ENCODE data around the gene RFTN1.

RFTN1 gene

DNA sequence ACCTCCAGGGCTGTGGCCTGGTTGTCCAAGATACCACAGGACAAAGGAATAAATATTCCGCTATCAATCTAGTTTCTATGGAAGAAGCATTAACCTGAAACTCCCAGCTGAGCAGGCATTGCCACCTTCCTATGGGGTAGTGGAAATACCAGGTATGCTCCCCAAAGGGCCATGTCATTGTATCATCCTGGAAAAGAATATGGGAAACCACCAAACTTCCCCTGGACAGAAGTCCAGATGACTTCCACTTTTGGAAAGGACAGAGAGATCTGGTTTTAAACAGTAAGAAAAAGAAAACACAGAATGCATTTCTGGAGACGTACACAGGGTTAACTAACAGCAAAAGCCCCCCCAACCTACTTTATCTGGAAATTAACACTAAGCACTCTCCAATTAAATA is 100.2 kb downstream of the RFTN1 start:
- ATAC-seq, result no peak
- Mint-ChIP-seq H3K9me3 (no peaks in the 10 kb centered on the region), H3K36me3 (peaks cover 48% of the 10 kb centered on the region), H3K4me3 (no peak overlapping the region), H3K4me1 (peaks cover 42% of the 10 kb centered on the region), H3K27ac (peak overlapping the region; percentile 38)
- DNase-seq (ENCODE audit: low spot score in 2 of 2), result no peak

DNA sequence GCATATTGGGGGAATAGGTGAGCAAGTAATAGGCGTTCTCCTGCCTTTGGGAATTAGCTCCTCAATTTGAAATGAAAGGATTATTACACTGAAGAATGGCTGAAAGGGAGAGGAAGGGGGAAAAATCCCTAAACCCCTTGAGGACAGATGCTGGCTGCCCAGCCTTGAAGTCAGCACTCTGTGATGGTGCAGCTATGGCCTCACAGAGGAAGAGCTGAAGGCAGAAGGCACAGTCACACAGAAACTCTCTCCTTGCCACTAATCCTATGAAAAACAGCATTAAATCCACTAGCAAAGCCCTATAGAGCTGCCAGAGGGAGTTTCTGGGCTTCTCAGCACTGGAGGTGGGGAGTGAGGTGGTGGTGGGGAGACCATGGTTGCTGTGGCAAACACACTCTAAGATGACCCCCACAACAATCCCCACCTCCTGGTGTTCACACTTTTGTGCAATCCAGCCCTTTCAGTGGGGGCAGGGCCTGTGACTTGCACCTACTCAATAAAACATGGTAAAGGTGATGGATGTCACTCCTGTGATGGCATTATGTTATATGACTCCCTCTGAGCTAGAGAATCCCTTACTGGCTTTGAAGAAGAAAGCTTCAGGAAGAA is 101.2 kb downstream of the RFTN1 start:
- no peak overlapping the region for H3K4me3 Mint-ChIP-seq
- DNase-seq (ENCODE audit: low spot score in 2 of 2) (no peak), ATAC-seq (no peak)
- peaks cover 51% of the 10 kb centered on the region for H3K4me1 Mint-ChIP-seq
- peak overlapping the region; percentile 38 for H3K27ac Mint-ChIP-seq
- no peaks in the 10 kb centered on the region for H3K9me3 Mint-ChIP-seq
- peaks cover 58% of the 10 kb centered on the region for H3K36me3 Mint-ChIP-seq

DNA sequence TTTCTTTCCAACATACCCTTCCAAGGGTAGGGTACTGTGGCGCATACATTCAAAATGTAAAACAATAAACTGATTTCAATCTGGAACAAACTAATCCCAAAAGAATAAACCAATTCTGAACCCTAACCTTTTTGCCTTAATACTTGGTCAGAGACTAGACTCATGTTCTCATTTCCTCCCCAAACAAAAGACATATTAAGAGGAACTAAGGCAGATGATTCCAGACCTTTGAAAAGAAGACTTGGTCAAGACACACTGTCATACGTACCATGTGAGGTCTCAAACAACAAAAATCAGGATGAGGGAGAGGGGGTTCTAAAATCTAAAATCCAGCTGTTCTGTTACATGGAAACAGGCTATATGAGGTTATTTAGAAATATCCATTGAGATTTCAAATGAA is 102.1 kb downstream of the RFTN1 start:
- peaks cover 51% of the 10 kb centered on the region for H3K4me1 Mint-ChIP-seq
- ATAC-seq (no peak), DNase-seq (ENCODE audit: low spot score in 2 of 2) (no peak)
- H3K36me3 Mint-ChIP-seq, result peaks cover 54% of the 10 kb centered on the region
- H3K9me3 Mint-ChIP-seq, result no peaks in the 10 kb centered on the region
- no peak overlapping the region for H3K4me3 Mint-ChIP-seq
- H3K27ac Mint-ChIP-seq, result peak overlapping the region; percentile 38

DNA sequence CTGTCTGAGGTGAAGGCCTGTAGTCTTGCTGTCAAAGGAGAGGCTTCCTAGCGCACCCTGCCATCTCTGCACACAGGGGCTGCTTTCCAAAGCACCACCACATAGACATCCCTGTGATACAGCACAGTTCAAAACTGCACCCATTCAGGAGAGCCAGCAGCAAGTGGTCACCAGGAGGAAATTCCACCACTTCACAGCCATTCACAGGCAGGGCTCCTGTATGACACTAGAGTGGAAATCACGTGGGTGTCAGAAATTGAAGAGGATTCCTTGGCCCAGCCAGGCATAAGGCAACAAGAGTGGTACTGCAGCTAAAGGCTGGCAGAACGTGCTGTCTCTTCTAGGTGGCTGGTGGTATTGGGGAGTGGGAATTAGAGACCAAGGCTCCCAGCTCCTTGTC is 102.8 kb downstream of the RFTN1 start:
- no peak overlapping the region for H3K4me3 Mint-ChIP-seq
- ATAC-seq, result no peak

DNA sequence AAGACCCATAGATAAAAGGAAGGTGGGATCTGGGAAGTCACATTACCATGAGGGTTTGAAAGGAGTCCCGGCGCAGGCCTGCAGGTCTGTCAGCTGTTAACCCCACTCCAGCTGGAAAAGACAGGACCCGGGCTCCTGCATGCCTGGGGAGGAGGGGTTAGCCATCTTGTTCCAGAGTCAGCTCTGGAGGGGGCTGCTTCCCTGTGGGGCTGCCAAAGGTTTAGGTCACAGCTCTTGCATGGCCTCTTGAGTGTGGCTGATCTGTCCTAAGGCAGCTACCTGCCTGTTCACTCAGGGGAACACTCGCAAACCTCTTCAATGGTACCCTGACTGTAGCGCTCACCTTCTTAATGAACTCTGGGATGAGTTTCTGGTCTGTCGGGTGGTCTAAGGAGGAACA is 104.5 kb downstream of the RFTN1 start:
- H3K4me3 Mint-ChIP-seq, result no peak overlapping the region
- H3K4me1 Mint-ChIP-seq, result peaks cover 49% of the 10 kb centered on the region
- peaks cover 59% of the 10 kb centered on the region for H3K36me3 Mint-ChIP-seq
- ATAC-seq (no peak), DNase-seq (ENCODE audit: low spot score in 2 of 2) (no peak)
- H3K9me3 Mint-ChIP-seq, result no peaks in the 10 kb centered on the region
- H3K27ac Mint-ChIP-seq, result no peak overlapping the region

More for the DNA sequence above, 102.8 kb downstream of the RFTN1 start:
- no peak for DNase-seq (ENCODE audit: low spot score in 2 of 2)
- Mint-ChIP-seq H3K4me1 (peaks cover 52% of the 10 kb centered on the region), H3K36me3 (peaks cover 54% of the 10 kb centered on the region), H3K9me3 (no peaks in the 10 kb centered on the region), H3K27ac (no peak overlapping the region)

DNA sequence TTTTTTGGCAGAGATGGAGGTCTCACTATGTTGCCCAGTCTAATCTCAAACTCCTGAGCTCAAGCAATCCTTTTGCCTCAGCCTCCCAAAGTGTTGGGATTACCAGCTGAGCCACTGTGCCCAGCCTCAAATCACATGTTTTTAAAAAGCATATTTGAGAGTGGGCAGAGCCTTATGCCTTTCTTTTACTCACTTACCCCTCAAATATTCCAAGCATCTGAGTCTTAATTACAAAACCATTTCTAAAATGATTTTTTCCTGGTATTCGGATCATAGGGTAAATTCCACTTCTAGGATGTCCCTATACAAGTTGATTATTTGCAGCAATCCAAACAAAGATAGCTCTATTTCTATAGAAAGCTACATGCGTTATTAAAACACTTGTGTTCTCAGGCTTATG is 106.1 kb downstream of the RFTN1 start:
- ATAC-seq (no peak), DNase-seq (ENCODE audit: low spot score in 2 of 2) (no peak)
- Mint-ChIP-seq H3K4me3 (no peak overlapping the region), H3K9me3 (no peaks in the 10 kb centered on the region), H3K36me3 (peaks cover 61% of the 10 kb centered on the region), H3K4me1 (peaks cover 42% of the 10 kb centered on the region), H3K27ac (peak overlapping the region; percentile 35)

GRCh38 chr3:16406579-16406978 is 106.9 kb downstream of the RFTN1 start:
- DNase-seq (ENCODE audit: low spot score in 2 of 2) (no peak), ATAC-seq (peak; percentile 86)
- H3K36me3 Mint-ChIP-seq, result peaks cover 69% of the 10 kb centered on the region
- H3K4me1 Mint-ChIP-seq, result peaks cover 43% of the 10 kb centered on the region
- peak overlapping the region; percentile 43 for H3K27ac Mint-ChIP-seq
- no peaks in the 10 kb centered on the region for H3K9me3 Mint-ChIP-seq
- no peak overlapping the region for H3K4me3 Mint-ChIP-seq

- Mint-ChIP-seq H3K27ac (peak overlapping the region; percentile 43), H3K36me3 (peaks cover 73% of the 10 kb centered on the region), H3K4me3 (no peak overlapping the region), H3K4me1 (peaks cover 47% of the 10 kb centered on the region), H3K9me3 (no peaks in the 10 kb centered on the region)
- ATAC-seq (no peak), DNase-seq (ENCODE audit: low spot score in 2 of 2) (no peak)
These were observed 107.3 kb downstream of the RFTN1 start for GRCh38 chr3:16406166-16406565.

DNA sequence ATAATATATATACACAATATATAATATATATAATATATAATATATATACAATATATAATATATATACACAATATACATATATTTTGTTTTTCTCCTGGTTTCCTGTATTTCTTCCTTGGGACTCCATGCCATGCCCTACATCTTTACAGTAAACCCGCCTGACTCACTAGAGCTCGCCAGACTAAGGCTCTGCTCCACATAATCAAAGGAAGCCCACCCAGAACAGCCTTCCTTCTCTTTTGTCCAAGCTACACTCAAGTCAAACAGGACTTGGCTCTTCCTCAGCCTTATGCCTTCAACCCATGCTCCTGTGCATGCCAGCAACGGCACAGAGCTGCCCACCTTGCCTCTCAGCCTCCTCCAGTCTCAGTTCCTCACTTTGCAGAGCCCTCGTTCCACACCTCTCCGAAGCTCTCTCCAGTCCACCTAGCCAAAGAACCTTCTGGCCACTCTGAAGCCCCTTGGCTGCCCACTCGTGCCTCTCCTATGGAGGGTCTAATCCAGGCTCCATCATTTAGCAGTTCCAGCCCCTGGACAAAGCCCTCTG is 109.1 kb downstream of the RFTN1 start:
- ATAC-seq (no peak), DNase-seq (ENCODE audit: low spot score in 2 of 2) (no peak)
- H3K36me3 Mint-ChIP-seq, result peaks cover 80% of the 10 kb centered on the region
- H3K9me3 Mint-ChIP-seq, result no peaks in the 10 kb centered on the region
- peak overlapping the region; percentile 67 for H3K27ac Mint-ChIP-seq
- H3K4me3 Mint-ChIP-seq, result no peak overlapping the region
- H3K4me1 Mint-ChIP-seq, result peaks cover 64% of the 10 kb centered on the region

DNA sequence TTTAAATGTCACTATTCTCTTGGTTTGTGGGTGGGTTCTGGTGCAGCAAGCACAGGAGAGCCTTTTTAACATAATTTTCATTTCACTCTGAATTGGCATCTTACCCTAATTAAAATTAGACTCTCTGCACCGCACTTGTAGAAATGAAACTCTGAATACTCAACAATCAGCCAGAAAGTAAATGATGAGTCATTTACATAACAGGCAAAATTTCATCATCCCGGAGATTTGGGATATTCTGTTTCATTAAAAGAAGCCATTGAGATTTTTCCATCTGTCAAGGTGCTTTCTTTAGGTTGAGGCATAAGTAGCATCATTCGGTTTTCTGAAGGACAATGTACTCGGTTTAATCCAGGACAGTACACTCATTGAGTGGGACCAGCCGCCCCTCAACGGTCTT is 111.0 kb downstream of the RFTN1 start:
- Mint-ChIP-seq H3K27ac (peak overlapping the region; percentile 74), H3K9me3 (no peaks in the 10 kb centered on the region), H3K4me3 (no peak overlapping the region), H3K36me3 (peaks cover 79% of the 10 kb centered on the region), H3K4me1 (peaks cover 57% of the 10 kb centered on the region)
- no peak for DNase-seq (ENCODE audit: low spot score in 2 of 2)
- no peak for ATAC-seq

DNA sequence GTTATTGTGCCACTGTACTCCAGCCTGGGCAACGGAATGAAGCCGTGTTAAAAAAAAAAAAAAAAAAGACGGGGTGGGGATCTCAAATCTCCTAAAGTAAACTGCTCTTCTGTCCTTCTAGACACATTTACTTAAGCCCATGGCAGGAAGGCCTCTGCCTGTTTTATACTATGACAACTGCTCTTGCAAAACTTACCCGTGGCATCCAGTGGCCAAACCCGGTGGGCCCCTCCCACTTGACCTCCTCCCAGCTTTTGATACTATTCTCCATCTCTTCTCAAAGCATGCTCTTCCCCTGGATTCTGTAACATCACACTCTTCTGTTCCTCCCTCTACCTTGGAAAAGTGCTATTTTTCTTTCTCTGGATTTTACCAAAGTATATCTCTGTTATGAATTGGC is 112.2 kb downstream of the RFTN1 start:
- no peak for DNase-seq (ENCODE audit: low spot score in 2 of 2)
- Mint-ChIP-seq H3K4me1 (peaks cover 57% of the 10 kb centered on the region), H3K9me3 (no peaks in the 10 kb centered on the region), H3K36me3 (peaks cover 85% of the 10 kb centered on the region), H3K27ac (peak overlapping the region; percentile 74), H3K4me3 (no peak overlapping the region)
- no peak for ATAC-seq

DNA sequence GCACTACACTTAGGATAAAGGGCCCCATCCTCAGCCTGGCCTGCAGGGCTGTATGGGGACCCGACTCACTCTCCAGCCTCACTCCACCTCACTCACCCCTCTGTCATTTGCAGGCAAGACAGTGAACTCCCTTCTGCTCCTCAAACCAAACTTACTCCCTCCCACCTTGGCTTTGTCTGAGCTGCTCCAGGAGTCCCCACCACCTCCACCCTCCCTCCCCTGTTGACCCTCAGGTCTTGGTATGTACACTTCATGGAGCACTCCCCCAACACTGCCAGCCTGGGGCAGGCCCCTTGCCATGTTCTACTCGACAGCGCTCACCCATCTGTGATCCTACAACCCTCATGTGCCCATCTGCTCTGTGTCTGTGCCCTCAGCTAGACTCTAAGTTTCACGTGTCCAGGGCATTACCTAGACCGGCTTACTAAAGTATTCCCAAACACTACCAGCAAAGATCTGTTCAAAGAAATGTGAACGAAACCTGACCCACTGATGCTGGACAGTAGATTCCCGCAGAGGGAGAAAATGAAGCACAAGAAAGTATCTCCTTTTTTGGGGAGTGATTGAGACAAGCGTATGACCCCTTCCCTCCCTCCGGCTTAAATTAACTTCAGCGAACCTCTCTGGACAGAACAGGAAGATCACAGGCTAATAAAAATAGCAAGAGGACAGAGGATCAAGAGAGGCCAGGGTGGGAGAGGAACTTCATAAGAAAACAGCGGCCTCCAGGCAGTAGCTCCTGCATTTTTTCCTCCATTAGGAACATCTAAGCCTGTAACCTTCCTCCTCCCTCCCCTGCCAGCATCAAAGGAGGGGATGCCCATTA is 113.2 kb downstream of the RFTN1 start:
- H3K36me3 Mint-ChIP-seq, result peaks cover 85% of the 10 kb centered on the region
- ATAC-seq (no peak), DNase-seq (ENCODE audit: low spot score in 2 of 2) (no peak)
- no peak overlapping the region for H3K4me3 Mint-ChIP-seq
- H3K4me1 Mint-ChIP-seq, result peaks cover 52% of the 10 kb centered on the region
- peak overlapping the region; percentile 94 for H3K27ac Mint-ChIP-seq
- no peaks in the 10 kb centered on the region for H3K9me3 Mint-ChIP-seq

DNA sequence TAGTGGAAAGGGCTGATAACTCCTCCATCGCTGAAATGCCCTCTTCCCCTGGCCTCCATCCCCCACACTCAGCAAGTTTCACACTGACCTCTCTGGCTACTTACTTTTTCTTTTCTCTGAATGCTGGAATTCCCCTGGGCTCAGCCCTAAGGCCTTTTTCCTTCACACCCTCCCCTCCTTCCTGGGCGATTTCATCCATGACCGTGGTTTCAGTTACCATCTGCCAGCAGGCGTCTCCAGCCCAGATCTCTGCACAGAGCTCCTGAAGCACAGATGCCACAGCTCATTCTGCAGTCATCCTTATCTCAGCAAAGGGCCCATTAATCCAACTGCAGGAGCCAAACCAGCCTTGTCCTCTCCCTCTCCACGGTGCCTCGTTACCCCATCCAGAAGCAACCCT is 114.0 kb downstream of the RFTN1 start:
- H3K9me3 Mint-ChIP-seq, result no peaks in the 10 kb centered on the region
- ATAC-seq (no peak), DNase-seq (ENCODE audit: low spot score in 2 of 2) (no peak)
- peaks cover 82% of the 10 kb centered on the region for H3K36me3 Mint-ChIP-seq
- H3K27ac Mint-ChIP-seq, result peak overlapping the region; percentile 94
- peaks cover 43% of the 10 kb centered on the region for H3K4me1 Mint-ChIP-seq
- no peak overlapping the region for H3K4me3 Mint-ChIP-seq

DNA sequence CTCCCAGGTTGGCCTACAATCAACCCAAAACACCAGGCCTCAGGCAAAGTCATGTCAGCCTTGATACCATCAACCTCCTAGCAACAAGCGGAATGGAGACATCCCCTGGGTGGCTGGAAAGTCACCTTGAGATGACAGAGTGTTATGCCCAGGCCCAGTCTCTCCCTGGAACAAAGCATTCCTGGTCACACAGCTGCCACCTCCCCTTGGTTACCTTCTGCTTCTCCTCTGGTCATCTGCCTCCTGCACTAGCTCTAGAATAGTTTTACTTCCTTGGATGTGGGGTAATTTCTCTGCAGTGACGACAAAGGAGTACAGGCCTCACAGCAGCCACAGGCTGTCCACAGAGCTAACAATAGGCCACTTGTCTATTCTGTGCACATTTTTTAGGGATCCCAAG is 114.9 kb downstream of the RFTN1 start:
- no peak for DNase-seq (ENCODE audit: low spot score in 2 of 2)
- Mint-ChIP-seq H3K4me3 (no peak overlapping the region), H3K9me3 (no peaks in the 10 kb centered on the region), H3K27ac (peak overlapping the region; percentile 29), H3K36me3 (peaks cover 85% of the 10 kb centered on the region), H3K4me1 (peaks cover 42% of the 10 kb centered on the region)
- no peak for ATAC-seq

GRCh38 chr3:16396202-16396601 is 117.3 kb downstream of the RFTN1 start:
- no peak overlapping the region for H3K4me3 Mint-ChIP-seq
- H3K9me3 Mint-ChIP-seq, result no peaks in the 10 kb centered on the region
- no peak overlapping the region for H3K27ac Mint-ChIP-seq
- peaks cover 31% of the 10 kb centered on the region for H3K4me1 Mint-ChIP-seq
- no peak for DNase-seq (ENCODE audit: low spot score in 2 of 2)
- peaks cover 69% of the 10 kb centered on the region for H3K36me3 Mint-ChIP-seq
- ATAC-seq, result no peak

GRCh38 chr3:16395212-16395611 is 118.3 kb downstream of the RFTN1 start:
- Mint-ChIP-seq H3K36me3 (peaks cover 63% of the 10 kb centered on the region), H3K4me1 (peaks cover 25% of the 10 kb centered on the region), H3K4me3 (no peak overlapping the region), H3K9me3 (no peaks in the 10 kb centered on the region), H3K27ac (no peak overlapping the region)
- ATAC-seq, result no peak
- no peak for DNase-seq (ENCODE audit: low spot score in 2 of 2)
